Lower lobe of right lung (tissue), 2 donors: ENCODE measurements around the gene RGS17. TPM values are rescaled to one million over a fixed set of nuclear protein-coding genes. Genes with fewer than 3 reads are reported as not detected.
A peak's percentile ranks its signal among the peaks of the same experiment; 100 is the strongest.

Experiments
- ATAC-seq, 2 donors: fragments of 200-7000 bp; cut with Tn5 transposase; one replicate each; pipeline ENCODE4 v1.9.1; 2020 to 2022; ENCODE audit warnings: mild to moderate bottlenecking in 2 of 2, moderate library complexity in 2 of 2
- DNase-seq: peaks from one replicate; pipeline ENCODE4 v3.0.0-alpha.2; 2020
- H3K27ac ChIP-seq: fragments of 200-600 bp; one replicate; pipeline ENCODE4 v1.8.0; 2022
- H3K27me3 ChIP-seq: fragments of 200-600 bp; one replicate; pipeline ENCODE4 v1.8.0; 2022; ENCODE audit warnings: low read depth
- H3K36me3 ChIP-seq: fragments of 200-600 bp; one replicate; pipeline ENCODE4 v1.8.0; 2022; ENCODE audit warnings: mild to moderate bottlenecking
- H3K4me1 ChIP-seq: fragments of 200-600 bp; one replicate; pipeline ENCODE4 v1.8.0; 2022
- H3K4me3 ChIP-seq: fragments of 200-600 bp; one replicate; pipeline ENCODE4 v1.8.0; 2022; ENCODE audit warnings: mild to moderate bottlenecking
- H3K9me3 ChIP-seq: fragments of 200-600 bp; one replicate; pipeline ENCODE4 v1.8.0; 2022
- intact Hi-C: fragments of 100-400 bp; cut with DNase I; formaldehyde crosslinking; loops from one replicate; pipeline ENCODE4 v1.11.0; 2022
- total RNA-seq: library from RNA; stranded (reverse); fragmentation: NEBNext Ultra II Directional; extraction: Animal tissue kit (Norgen Biotek cat#: 25700); gene quantifications from one replicate; pipeline ENCODE4 v1.2.1, GENCODE V29; 2021
- TF ChIP-seq, protein P1 (sequence below): fragments of 200-600 bp; IDR thresholded peaks from one replicate; pipeline ENCODE4 v1.8.0; 2022; ENCODE audit warnings: antibody characterized with exemption, mild to moderate bottlenecking
- donor health status: DM: no; HTN: yes; CAD: no; lungs with severe emphysema.

Gene RGS17
- total RNA-seq, 1 donor from 2014 or later: 0.59 TPM

DNA sequence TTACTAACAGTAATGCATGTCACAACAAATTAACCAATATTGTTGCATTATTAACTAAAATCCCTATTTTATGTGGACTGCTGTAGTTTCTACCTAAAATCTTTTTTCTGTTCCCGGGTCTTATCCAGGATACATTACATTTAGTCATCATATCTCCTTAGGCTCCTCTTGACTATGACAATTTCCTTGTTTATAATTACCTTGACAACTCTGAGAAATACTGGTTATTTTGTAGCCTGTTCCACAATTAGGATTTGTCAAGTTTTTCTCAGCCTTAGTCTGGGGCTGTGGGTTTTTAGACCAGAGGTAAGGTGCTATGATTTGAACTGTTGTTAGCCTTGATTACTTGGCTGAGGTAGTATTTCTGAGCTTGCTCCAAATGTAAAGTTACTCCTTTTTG is 152.0 kb downstream of the RGS17 start:
- intact Hi-C loops: no loop called here
- Histone ChIP-seq H3K4me3 (no peak overlapping the region), H3K36me3 (peaks cover 8% of the 10 kb centered on the region), H3K4me1 (peaks cover 24% of the 10 kb centered on the region), H3K9me3 (no peaks in the 10 kb centered on the region), H3K27ac (no peak overlapping the region), H3K27me3 (no peaks in the 10 kb centered on the region)
- ATAC-seq: no peak
- no peak for DNase-seq
- TF ChIP-seq, protein P1, sequence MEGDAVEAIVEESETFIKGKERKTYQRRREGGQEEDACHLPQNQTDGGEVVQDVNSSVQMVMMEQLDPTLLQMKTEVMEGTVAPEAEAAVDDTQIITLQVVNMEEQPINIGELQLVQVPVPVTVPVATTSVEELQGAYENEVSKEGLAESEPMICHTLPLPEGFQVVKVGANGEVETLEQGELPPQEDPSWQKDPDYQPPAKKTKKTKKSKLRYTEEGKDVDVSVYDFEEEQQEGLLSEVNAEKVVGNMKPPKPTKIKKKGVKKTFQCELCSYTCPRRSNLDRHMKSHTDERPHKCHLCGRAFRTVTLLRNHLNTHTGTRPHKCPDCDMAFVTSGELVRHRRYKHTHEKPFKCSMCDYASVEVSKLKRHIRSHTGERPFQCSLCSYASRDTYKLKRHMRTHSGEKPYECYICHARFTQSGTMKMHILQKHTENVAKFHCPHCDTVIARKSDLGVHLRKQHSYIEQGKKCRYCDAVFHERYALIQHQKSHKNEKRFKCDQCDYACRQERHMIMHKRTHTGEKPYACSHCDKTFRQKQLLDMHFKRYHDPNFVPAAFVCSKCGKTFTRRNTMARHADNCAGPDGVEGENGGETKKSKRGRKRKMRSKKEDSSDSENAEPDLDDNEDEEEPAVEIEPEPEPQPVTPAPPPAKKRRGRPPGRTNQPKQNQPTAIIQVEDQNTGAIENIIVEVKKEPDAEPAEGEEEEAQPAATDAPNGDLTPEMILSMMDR: no peak

DNA sequence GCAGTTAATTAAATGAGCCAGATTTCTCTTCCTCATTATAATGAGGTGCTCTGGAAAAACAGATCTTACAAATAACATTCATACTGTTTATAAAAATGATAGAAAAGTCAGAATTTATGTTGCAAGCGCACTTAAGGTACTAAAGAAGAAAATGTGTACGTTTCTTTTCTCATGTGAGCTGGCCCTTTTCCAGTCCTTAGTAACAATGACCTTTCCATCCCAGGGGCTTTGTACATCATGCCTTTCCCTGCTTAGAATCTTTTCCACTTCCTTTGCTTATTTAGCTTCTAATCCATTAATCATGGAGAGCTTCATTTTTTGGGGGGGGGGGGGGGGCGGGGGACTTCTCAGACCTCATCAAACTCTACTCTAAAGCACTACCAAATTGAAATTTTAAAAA is 153.0 kb downstream of the RGS17 start:
- no peak for DNase-seq
- H3K9me3 ChIP-seq: no peaks in the 10 kb centered on the region
- no peak overlapping the region for H3K4me3 ChIP-seq
- H3K36me3 ChIP-seq: peaks cover 18% of the 10 kb centered on the region
- H3K27me3 ChIP-seq: no peaks in the 10 kb centered on the region
- TF ChIP-seq, protein P1: no peak
- no peak overlapping the region for H3K27ac ChIP-seq
- intact Hi-C loops: no loop called here
- peaks cover 27% of the 10 kb centered on the region for H3K4me1 ChIP-seq
- no peak for ATAC-seq

DNA sequence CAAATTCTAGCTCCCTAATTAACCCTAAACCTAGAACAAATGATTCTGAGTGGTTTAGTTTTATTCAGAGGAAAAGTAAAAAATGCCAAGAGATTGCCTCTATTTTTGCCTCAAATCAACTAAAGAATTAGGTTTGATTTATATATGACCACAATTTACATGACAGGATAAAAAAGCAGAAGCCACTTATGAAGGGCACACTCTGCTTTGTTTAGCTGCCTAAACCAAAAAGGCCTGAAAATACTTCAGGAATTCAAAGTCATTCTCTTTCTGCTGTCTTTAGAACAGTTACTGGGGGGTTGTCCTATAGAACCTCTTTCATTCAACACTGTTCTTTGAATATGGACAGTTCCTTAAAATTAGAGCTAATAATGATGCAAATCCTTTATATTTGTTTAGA is 153.5 kb downstream of the RGS17 start:
- H3K4me3 ChIP-seq: no peak overlapping the region
- H3K36me3 ChIP-seq: peaks cover 23% of the 10 kb centered on the region
- ATAC-seq: no peak
- H3K9me3 ChIP-seq: no peaks in the 10 kb centered on the region
- no peak for DNase-seq
- H3K4me1 ChIP-seq: peaks cover 25% of the 10 kb centered on the region
- TF ChIP-seq, protein P1: no peak
- H3K27me3 ChIP-seq: no peaks in the 10 kb centered on the region
- intact Hi-C loops: no loop called here
- H3K27ac ChIP-seq: no peak overlapping the region

DNA sequence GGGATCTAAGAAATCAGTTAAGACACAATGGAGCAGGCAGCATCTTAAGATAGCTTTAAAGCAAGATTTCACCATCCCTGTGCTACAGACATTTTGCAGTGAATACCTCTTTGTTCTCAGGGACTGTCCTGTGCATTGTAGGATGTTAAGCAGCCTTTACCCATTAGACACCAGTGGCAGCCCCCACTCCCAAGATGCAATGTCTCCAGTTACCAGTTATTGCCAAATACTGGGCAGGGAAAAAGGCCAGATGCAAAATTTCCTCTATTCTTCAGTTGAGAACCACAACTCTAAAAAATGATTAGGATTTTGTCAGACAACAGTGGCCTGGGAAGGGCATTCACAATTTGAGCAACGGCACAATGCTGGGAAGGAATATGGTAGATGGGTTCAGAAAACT is 154.3 kb downstream of the RGS17 start:
- no peak for ATAC-seq
- Histone ChIP-seq H3K36me3 (peaks cover 31% of the 10 kb centered on the region), H3K27me3 (no peaks in the 10 kb centered on the region), H3K4me1 (peaks cover 17% of the 10 kb centered on the region), H3K4me3 (no peak overlapping the region), H3K27ac (no peak overlapping the region), H3K9me3 (no peaks in the 10 kb centered on the region)
- intact Hi-C loops: no loop called here
- TF ChIP-seq, protein P1: no peak
- DNase-seq: no peak

DNA sequence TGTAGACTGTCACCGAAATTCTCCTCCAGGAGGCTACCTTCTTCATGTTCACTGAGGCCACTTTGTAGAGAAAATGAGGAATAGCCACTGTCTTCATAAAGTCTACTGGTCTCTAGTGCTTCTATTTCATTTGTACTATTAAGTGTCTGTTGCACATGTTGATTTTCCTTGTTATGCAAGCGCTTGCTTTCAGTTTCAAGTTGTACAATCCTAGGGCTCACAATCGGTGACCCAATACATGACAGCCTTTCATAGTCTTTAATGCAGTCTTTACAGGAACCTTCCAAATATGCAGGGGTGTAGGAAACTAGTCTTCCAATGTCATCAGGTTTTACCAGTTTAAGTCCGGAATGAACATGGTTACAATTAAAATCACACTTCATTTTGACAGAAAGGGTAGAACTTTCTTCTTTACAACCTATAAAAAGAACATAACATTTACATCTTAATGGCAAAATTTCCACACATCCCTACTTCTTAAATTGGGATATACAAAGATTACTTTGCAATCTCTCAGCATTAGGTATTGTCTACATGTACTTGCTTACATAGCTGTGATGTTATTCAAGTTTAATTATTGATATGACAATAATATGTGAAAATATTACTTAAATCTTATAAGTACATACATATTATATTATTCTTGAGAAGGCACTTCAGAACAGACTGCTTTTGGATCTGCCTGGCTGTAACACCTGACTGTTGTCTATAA is 155.7 kb downstream of the RGS17 start:
- H3K27me3 ChIP-seq: no peaks in the 10 kb centered on the region
- TF ChIP-seq, protein P1: no peak
- H3K4me1 ChIP-seq: peaks cover 16% of the 10 kb centered on the region
- no peaks in the 10 kb centered on the region for H3K9me3 ChIP-seq
- no peak overlapping the region for H3K4me3 ChIP-seq
- H3K27ac ChIP-seq: no peak overlapping the region
- DNase-seq: no peak
- H3K36me3 ChIP-seq: peaks cover 45% of the 10 kb centered on the region
- peak; percentile 82 to 94 for ATAC-seq
- intact Hi-C loops: no loop called here
